Heart left ventricle (tissue), 13 donors: ENCODE results near the gene POGZ.

Experiments used
- CTCF ChIP-seq, 12 donors: fragments of 200-600 bp; sonication (generic) in 4 of 12; IDR thresholded peaks; one replicate each; pipeline versions ENCODE4 v1.5.0 to v1.8.0; 2018 to 2022; ENCODE audit warnings: antibody characterized with exemption in 12 of 12, mild to moderate bottlenecking in 5 of 12
- POLR2A ChIP-seq, 2 donors: fragments of 450-650 bp; IDR thresholded peaks; one replicate each; pipeline ENCODE4 v1.6.1; 2017; ENCODE audit warnings: antibody characterized with exemption in 2 of 2, mild to moderate bottlenecking in 2 of 2, moderate library complexity in 2 of 2
- donor health status: ischemic (EF 13 %, LVEDD 7.1; RV severe dilation, severe dysfunction).
- donor health status: DM: no; HTN: yes; CAD: no.
- donor health status: DM: no; HTN: no; CAD: no.
- donor health status: ischemic (EF 25% LVEDD 6.9; RV normal size, moderate dysfunction).
- donor health status: ischemic (EF 25% LVEDD 5.7; RV mildly dilated, moderate dysfunction).
- donor health status: ischemic (EF 35%, LVEDD 5.7; RV mildly dilated, moderate dysfunction).
- donor health status: nonischemic (EF 11% LVEDD 7.7; RV severe dilation, severe dysfunction).
- donor health status: DM: yes; HTN: yes; CAD: no.
- donor health status: PGD.
- donor health status: ischemic (EF 29% LVEDD 5.4; RV normal size, mild dysfunction).
- donor health status: nonischemic (EF 23%, LVEDD 6.1; RV moderate dilation, normal function).

- TF ChIP-seq POLR2A (IDR thresholded peaks at IDR 0.05) (no peak), CTCF (IDR thresholded peaks at IDR 0.05) (no peak)
Measured at GRCh38 chr1:151458802-151459330, 428 bp downstream of the POGZ start.
